NB4 (cell line): ENCODE data around the gene CPEB4.

Source experiments
- CTCF ChIP-seq: IDR thresholded peaks from one replicate; pipeline ENCODE4 v1.5.1; 2012; ENCODE audit warnings: low read depth, low read length
- MAX ChIP-seq: IDR thresholded peaks from 2 replicates; pipeline ENCODE4 v1.6.1; 2011; ENCODE audit warnings: low read depth, low read length
- MYC ChIP-seq: IDR thresholded peaks from 2 replicates; pipeline ENCODE4 v1.6.1; 2011; ENCODE audit warnings: low read depth, low read length
- POLR2A ChIP-seq: IDR thresholded peaks from 2 replicates; pipeline ENCODE4 v1.6.1; 2011; ENCODE audit warnings: mild to moderate bottlenecking; ENCODE audit not compliant: insufficient read length; ENCODE audit errors: extremely low read depth

GRCh38 chr5:173950829-173951228 is 62.7 kb downstream of the CPEB4 start:
- no peak for TF ChIP-seq CTCF
- TF ChIP-seq MAX, result no peak
- TF ChIP-seq MYC, result no peak
- TF ChIP-seq POLR2A, result no peak
